Activated CD8-positive, alpha-beta memory T cell treated with anti-CD3 and anti-CD28 coated beads, Interleukin-2, amount 50 U/mL, for 24 hours (primary cell): ENCODE results near the gene APEX2.
"Not testable (repeated sequence)": the region's sequence is repeated elsewhere in the genome, so short reads cannot be mapped to it uniquely, and the experiment has no call there.

Experiments
- DNase-seq: peaks from one replicate; pipeline ENCODE4 v3.0.0-alpha.2; 2020; ENCODE audit errors: extremely low read depth

APEX2 gene

GRCh38 chrX:55008571-55009358 lies 8.6 kb downstream of the APEX2 start:
- DNase-seq: no peak

DNA sequence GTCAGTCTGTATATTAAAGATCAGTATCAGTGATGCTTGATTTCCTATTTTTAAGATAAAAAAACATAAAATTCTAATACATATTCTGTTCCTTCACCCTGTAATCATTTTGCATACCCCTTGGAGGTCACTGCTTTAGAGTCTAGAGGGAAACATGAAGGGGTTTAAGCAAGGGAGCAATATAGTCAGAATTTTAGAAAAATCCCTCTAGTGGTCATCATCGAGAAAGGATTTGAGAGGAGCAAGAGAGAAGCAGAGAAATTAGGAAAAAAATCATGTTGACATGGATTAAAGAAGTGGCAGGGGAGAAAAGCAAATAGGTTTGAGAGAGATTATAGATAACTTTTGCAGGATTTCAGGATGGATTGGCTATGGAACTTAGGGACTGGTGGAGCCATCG lies 11.1 kb downstream of the APEX2 start:
- no peak for DNase-seq

DNA sequence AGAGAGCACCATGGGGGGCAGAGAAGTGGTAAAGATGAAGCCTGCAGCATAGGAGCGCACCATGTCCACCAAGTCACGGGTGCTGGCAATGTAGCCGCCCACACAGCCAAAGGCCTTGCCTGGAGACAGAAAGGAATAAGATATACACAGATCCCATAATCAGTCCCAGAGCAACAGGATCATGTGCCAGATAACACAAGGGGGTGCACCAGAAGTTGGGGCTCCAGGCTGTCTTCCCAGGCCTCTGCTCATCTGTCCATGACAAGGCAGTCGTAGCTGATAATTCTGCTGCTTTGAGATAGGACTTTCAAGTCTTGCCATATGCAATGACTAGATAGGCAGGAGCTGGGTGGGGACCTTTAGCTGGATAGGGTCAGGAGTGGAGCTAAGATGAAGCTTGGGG lies 14.7 kb downstream of the APEX2 start:
- DNase-seq: no peak

- no peak for DNase-seq
Observed at GRCh38 chrX:55026143-55026542, 26.0 kb downstream of the APEX2 start.

GRCh38 chrX:55026840-55027239 lies 26.7 kb downstream of the APEX2 start:
- no peak for DNase-seq

- DNase-seq: no peak
Observed at GRCh38 chrX:55028040-55028439, 27.9 kb downstream of the APEX2 start.

DNA sequence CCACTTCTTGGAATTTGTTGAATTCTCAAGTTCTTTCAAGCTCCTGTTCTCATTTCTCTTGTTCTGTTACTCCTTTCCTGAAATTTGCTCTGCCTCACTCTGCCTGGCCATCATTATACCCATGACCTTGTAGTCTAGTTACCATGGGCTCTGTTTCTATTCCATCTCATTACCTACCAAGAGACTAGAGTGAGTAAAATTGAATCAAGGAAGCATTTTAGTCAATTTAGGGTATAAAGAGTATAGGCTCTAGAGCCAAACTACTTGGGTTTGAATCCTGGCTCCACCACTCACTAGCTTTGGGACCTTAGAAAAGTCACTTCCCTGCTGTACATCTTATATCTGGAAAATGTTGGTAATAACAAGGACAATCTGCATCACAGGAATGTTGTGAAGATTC lies 28.4 kb downstream of the APEX2 start:
- DNase-seq: no peak

- no peak for DNase-seq
Observed at GRCh38 chrX:55029291-55029690, 29.1 kb downstream of the APEX2 start.

- no peak for DNase-seq
Observed at GRCh38 chrX:55030271-55031205, 30.4 kb downstream of the APEX2 start, which contains the start of gene ALAS2. Gene ALAS2, minus strand, starts transcription at chrX:55030977. Its CDS starts 4,977 bp downstream, at chrX:55026000.

- no peak for DNase-seq
Observed at GRCh38 chrX:55033429-55033828, 33.3 kb downstream of the APEX2 start.

DNA sequence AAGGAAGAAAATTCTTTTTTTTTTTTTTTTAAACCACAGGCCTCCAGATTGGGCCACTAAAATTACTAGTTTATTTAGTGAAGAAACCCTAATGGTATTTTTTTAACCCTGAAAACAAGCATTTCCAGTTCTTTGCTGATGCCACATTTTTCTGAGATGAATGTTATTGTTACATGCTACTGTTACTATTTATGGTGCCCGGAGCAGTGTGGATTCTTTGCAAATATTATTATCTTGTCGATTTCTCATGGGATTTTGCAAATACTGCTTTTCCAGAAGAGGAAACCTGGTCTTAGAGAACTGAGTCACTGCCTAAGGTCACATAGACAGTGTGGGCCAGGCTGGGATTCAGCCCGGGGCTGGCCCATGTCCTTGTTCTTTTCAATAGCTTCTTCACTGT lies 39.3 kb downstream of the APEX2 start:
- no peak for DNase-seq

- DNase-seq: no peak
Observed at GRCh38 chrX:55041514-55041913, 41.4 kb downstream of the APEX2 start.

GRCh38 chrX:55050599-55050998 lies 50.4 kb downstream of the APEX2 start:
- not testable (repeated sequence) for DNase-seq

- DNase-seq: no peak
Observed at GRCh38 chrX:55056820-55057674, 56.9 kb downstream of the APEX2 start.

- DNase-seq: no peak
Observed at GRCh38 chrX:55057675-55058249, 57.6 kb downstream of the APEX2 start.
